GM21786 (cell line): ENCODE measurements around the gene MYO10.
A peak's percentile ranks its signal among the peaks of the same experiment; 100 is the strongest.

Source experiments
- ATAC-seq: cut with Tn5 transposase; IDR thresholded peaks from one replicate; pipeline ENCODE4 v1.9.1; 2021; ENCODE audit not compliant: unreplicated experiment

The MYO10 gene

DNA sequence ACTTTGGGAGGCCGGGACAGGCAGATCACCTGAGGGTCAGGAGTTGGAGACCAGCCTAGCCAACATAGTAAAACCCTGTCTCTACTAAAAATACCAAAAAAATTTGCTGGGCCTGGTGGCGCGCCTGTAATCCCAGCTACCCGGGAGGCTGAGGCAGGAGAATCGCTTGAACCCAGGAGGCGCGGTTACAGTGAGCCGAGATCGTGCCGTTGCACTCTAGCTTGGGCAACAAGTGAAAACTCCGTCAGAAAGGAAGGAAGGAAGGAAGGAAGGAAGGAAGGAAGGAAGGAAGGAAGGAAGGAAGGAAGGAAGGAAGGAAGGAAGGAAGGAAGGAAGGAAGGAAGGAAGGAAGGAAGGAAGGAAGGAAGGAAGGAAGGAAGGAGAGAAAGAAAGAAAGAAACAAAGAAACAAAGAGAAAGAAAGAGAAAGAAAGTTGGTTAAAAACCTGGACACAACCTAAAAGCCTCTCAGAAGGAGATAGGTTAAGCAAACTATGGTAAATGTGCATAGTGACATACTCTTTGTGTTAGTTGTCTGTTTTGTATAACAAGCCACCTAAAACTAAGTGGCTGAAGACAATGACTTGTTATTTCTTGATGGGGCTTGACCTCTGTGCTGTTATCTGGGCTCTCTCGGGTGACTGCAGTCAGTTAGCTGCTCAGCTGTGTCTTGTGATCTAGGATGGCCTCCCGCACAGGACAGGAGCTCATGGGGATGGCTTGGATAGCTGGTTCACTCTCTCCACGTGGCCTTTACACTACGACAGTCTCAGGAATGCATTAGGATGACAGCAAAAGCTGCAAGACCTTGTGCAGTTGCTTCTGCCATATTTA, 8.0 kb upstream of the MYO10 start:
- no peak for ATAC-seq

- ATAC-seq: no peak
Observed at GRCh38 chr5:16937503-16938161, 1.5 kb upstream of the MYO10 start.

DNA sequence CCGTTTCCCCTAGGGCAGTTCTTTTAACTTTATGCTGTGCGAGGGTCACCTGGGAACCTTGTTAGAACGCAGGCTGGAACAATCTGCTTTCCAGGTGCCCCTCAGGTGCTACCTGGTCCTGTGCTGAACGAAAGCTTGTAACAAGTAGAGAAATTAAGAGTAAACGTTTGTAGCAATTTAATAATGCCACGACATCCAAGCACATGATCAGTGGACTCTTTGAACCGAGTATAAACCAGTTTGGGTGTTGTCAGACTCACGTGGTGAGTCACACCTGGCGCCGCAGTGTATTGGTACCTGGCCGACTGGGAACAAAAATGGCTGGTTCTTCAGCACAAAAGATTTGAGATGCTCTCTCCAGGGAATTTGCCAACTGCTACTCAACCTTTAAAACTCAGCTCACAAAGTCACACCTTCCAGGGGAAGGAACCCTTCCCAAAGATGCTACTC, 926 bp upstream of the MYO10 start:
- no peak for ATAC-seq

GRCh38 chr5:16935231-16936149, 598 bp downstream of the MYO10 start:
- ATAC-seq: peak; percentile 43

DNA sequence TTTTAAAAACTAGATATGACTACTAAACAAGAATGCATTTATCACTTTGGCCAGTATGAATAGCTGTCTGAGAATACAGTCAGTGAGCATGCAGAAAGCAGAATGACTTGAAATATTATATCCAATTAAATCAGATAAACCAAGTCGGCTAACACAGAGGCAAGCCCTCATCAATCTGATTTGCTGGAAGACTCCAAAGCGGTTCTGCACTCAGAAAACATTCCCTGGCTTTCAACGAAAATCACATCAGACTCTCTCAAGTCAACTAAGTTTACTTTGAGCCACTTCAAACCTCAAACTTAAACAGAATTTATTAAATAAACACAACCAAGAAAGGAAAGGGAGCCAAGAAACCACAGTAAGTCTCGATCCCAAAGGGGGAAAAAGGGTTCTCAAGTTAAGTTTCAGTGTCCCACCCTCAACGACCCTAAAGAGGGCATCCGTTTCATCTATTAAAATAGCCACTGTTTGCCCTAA, 1.4 kb downstream of the MYO10 start:
- ATAC-seq: no peak

DNA sequence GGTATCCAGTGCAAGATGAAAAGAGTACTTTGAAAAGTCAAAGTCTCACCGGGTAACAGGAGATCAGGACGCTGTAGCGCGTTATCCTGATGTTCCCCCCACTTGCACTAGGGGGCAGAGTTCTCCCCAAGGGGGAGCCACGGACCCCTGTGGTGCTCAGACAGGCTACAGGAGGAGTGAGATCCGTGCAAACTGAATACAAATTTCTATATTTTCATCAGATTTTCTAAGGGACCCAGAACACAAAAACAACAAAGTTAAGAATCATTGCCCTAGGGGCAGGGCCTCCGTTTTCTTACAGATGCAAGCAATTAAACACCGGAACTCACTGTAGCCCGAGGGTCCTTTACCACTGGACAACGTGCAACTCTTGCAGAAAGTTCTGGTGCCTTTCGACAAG, 2.0 kb downstream of the MYO10 start:
- ATAC-seq: peak; percentile 59

DNA sequence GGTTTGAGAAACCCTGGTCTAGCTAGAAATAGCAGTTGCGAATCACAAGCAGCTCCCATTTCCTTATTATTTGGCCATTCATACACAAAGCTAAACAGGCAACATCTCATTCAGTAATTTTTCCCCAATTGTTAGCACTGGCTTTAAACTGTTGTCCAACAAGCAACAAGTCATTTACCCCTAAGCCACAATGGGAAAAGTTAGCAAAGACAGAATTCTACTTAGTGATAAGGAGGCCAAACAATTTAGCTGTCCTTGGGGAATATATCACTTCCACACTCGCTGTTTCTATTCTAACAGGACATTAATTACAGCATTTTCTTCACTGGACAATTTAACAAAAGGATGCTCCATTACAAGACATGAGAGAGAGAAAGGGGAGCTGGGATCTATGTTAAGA, 2.8 kb downstream of the MYO10 start:
- no peak for ATAC-seq

DNA sequence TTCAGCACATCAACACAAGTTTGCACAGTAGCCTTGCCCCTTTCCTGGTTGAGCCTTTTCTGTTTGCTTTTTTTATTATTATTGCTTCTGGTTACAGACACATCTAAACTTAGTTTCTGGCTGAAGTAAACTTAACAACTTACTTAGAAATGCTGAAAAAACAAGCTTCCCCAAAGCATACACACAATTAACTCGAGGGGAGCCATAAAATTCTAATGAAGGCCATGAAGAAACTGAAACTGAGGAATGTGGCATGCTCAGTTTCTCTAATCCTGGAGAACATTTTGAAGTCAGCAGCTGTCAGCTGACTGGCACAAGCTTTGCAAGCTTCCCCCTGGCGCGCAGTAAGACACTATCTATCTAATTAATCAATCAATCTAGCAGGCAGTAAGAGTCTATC, 3.7 kb downstream of the MYO10 start:
- no peak for ATAC-seq

GRCh38 chr5:16931334-16932110, 4.6 kb downstream of the MYO10 start:
- ATAC-seq: no peak

- no peak for ATAC-seq
Observed at GRCh38 chr5:16930496-16930895, 5.6 kb downstream of the MYO10 start.

DNA sequence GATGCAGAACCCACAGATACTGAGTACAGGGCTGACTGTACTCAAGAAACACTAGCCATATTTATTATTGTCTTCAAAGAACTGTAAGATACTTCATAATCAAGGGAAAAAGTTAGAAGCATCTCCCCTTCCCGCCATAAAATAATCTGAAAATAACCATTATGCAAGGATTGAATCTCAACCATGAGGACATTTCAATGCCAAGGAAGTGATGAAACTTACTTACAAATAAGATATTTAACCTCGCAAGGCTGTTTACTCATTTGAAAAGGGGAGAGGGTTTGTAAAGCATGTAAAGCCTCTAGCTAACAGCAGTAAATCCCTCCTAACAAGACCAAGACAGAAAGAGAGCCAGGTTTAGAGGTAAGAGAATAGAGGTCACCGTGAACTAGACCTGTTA, 6.3 kb downstream of the MYO10 start:
- ATAC-seq: no peak

DNA sequence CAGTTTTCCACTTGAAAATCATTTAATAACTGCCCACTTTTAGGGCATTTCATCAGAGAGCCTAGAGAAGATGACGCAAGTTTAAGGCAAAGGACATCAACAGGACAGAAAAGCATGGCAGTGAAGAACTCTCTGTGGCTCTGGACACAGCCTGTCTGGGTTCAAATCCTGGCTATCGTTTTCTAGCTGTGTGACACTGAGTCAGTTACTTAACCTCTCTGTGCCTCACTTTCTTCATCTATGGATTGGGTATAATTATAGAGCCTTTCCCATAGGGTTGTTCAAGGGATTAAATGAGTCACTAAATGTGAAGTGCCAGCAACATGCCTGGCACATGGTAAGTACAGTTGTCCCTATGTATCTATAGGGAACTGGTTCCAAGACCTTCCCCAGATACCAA, 6.7 kb downstream of the MYO10 start:
- no peak for ATAC-seq

- no peak for ATAC-seq
Observed at GRCh38 chr5:16927613-16928012, 8.5 kb downstream of the MYO10 start.

DNA sequence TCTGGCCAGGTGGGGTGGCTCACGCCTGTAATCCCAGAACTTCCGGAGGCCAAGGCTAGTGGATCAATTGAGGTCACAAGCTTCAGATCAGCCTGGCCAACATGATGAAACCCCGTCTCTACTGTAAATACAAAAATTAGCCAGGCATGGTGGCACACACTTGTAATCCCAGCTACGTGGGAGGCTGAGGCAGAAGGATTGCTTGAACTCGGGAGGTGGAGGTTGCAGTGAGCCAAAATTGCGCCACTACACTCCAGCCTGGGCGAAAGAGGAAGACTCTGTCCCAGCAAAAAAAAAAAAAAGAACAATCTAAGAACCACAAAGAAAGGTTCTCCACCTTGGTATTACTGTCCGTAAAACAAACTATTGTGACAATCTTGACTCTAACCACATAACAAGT, 9.7 kb downstream of the MYO10 start:
- no peak for ATAC-seq

GRCh38 chr5:16924206-16924605, 11.9 kb downstream of the MYO10 start:
- no peak for ATAC-seq

DNA sequence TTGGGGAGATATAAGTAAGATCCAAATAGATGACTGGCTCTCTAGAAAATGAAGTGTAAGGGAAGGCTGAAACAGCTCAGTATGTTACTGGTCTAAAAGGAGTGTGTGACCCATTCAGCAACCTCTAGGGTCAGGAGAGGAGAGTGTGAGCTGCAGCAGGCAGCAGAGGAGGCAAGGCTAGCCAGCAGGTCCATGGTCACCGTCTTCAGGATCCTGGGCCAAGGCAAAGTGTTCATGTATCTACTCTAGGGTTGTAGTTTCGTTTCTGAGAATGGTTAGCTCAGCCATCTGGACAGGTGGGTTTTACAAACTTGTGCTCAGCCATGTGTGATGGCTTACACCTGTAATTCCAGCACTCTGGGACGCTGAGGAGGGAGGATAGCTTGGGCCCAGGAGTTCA, 13.7 kb downstream of the MYO10 start:
- ATAC-seq: no peak

DNA sequence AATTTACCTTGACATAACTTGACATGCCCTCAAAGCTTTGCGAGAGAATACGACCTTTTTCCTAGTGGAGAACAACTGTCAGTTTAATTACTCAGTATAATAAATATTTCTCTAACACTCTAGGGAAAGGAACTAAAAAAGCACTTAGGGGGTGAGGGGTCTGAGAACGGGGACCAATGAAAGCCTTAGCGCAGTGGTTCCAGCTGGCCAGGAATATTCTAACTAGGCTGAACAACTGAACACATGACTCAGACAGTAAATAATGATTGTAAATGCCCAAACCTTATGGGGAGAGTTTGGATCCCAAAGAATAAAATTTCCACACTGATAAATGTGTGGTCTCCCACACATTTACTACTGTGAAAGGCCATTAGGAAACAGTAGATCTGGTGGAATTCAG, 14.9 kb downstream of the MYO10 start:
- no peak for ATAC-seq

GRCh38 chr5:16920109-16920816, 15.8 kb downstream of the MYO10 start:
- ATAC-seq: no peak

- ATAC-seq: no peak
Observed at GRCh38 chr5:16918891-16919671, 17.0 kb downstream of the MYO10 start.
